ENCODE data around the gene VWCE.

The VWCE gene

DNA sequence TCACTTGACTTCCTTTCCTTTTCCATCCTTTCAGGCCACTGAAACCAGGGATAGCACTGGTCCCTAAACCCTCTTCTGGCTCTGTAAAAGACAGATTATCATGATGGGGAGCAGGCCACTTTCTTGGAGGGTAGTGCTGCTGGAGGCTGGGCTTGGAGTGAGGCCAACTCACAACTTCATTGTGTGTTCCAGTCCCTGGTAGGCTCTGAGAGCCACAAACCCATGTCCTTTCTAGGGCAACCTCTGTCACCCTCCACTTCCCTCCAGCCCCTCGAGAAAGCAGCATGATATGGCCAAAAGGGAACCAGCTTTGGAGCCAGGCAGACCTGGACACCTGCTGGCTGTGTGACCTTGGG, 40.2 kb upstream of the VWCE start:
- H3K27ac Mint-ChIP-seq: peak overlapping the region; percentile 84 to 99 (median 97)
- peak overlapping the region; percentile 64 to 100 (median 93) for H3K4me3 Mint-ChIP-seq
- no peaks in the 10 kb centered on the region for H3K27me3 Mint-ChIP-seq (ENCODE audit: low read depth)
- H3K36me3 Mint-ChIP-seq (ENCODE audit: low read depth): peaks cover 20% of the 10 kb centered on the region
- H3K4me1 Mint-ChIP-seq: peaks cover 40% of the 10 kb centered on the region
- TF ChIP-seq, protein P1, sequence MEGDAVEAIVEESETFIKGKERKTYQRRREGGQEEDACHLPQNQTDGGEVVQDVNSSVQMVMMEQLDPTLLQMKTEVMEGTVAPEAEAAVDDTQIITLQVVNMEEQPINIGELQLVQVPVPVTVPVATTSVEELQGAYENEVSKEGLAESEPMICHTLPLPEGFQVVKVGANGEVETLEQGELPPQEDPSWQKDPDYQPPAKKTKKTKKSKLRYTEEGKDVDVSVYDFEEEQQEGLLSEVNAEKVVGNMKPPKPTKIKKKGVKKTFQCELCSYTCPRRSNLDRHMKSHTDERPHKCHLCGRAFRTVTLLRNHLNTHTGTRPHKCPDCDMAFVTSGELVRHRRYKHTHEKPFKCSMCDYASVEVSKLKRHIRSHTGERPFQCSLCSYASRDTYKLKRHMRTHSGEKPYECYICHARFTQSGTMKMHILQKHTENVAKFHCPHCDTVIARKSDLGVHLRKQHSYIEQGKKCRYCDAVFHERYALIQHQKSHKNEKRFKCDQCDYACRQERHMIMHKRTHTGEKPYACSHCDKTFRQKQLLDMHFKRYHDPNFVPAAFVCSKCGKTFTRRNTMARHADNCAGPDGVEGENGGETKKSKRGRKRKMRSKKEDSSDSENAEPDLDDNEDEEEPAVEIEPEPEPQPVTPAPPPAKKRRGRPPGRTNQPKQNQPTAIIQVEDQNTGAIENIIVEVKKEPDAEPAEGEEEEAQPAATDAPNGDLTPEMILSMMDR (IDR thresholded peaks at IDR 0.05; ENCODE audit: unreplicated experiment in 3 of 3): no peak
- H3K9me3 Mint-ChIP-seq: no peaks in the 10 kb centered on the region

DNA sequence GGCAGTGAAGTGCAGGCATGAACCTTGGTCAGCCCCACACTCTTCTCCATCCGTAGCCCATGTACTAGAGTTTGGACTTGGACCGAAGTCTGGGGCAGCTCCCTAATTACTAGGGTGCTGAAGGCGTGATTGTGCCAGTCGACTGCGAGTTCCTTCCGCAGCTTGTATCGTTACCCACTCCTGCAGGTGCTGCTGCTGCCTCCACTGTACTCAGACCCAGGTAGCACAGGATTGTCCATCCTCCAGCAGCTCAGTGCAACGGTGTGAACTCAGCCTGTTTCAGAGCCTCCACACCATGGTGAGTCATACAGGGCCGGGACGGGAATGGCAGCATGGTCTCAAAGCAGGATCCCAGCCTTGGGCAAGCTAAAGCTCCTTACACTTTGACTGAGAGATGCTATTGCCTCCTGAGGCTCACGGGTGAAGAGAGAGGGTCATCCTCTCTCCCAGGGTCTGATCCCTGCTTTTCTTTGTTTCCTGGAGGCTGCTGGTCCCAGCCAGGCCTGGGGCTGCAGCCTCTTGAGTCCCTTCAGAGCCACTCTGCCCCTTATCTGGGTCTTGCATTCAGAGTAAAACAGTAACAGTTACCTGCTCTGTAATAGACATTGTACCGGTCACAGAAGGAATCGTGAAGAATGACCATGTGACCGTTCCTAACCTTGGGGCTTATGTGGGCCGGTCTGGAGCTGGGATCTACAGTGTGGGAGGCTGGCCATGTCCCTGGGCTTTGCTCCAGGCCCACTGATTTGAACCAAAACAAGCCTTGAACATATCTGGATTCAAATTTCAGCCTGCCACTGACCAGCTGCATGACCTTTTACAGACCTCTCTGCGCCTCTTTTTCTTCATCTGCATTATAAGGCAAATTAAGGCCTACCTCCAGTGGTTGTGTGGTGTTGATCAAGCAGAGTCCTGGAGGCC, 39.6 kb upstream of the VWCE start:
- Mint-ChIP-seq H3K27me3 (ENCODE audit: low read depth) (no peaks in the 10 kb centered on the region), H3K4me3 (peak overlapping the region; percentile 93 to 100 (median 97)), H3K9me3 (no peaks in the 10 kb centered on the region), H3K4me1 (peaks cover 46% of the 10 kb centered on the region), H3K27ac (peak overlapping the region; percentile 84 to 99 (median 97)), H3K36me3 (ENCODE audit: low read depth) (peaks cover 27% of the 10 kb centered on the region)
- TF ChIP-seq, protein P1 (IDR thresholded peaks at IDR 0.05; ENCODE audit: unreplicated experiment in 3 of 3): no peak

DNA sequence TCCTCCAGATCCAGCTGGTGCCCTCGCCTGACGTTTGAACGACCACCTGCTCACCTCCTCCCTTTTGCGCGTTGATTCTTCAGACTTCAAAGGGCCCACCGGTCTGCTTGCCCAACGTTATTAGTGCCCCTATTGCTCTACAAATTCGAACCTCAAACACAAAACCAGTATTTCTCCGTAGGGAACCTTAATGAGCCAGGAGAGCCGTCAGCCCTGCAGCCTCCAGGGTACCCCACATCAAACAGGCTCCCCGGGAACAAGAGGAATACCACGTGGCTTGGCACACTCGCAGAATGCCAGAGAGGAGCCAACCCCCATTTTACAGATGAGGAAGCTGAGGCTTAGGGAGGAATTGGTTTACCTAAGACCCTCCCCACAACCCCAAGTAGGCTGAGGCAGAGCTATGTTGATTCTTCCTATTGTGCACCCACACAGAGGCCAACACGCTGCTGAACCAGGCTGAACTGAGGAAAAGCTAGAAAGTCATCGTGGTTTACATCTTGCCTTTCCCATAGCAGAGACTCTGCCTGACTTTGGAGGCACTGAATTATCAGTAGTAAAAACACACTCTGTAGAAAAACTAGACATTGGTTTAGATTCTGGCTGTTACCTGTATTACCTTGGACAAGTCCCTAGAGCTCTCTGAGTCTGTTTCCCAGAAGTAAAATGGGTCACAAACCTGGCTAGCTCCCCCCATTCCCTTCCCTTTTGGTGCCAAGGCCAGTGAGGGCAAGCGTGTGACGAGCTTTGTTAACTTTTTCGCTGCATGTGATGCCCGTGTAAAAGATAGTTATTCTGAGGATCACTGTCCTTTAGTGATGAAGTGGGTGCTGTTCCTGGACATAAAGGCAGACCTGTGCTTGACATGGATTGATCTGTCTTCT, 38.7 kb upstream of the VWCE start:
- Mint-ChIP-seq H3K4me1 (peaks cover 54% of the 10 kb centered on the region), H3K4me3 (peak overlapping the region; percentile 93 to 100 (median 97)), H3K27ac (peak overlapping the region; percentile 96 to 99 (median 97)), H3K9me3 (no peaks in the 10 kb centered on the region), H3K36me3 (ENCODE audit: low read depth) (peaks cover 32% of the 10 kb centered on the region), H3K27me3 (ENCODE audit: low read depth) (no peaks in the 10 kb centered on the region)
- TF ChIP-seq, protein P1 (IDR thresholded peaks at IDR 0.05; ENCODE audit: unreplicated experiment in 3 of 3): no peak

DNA sequence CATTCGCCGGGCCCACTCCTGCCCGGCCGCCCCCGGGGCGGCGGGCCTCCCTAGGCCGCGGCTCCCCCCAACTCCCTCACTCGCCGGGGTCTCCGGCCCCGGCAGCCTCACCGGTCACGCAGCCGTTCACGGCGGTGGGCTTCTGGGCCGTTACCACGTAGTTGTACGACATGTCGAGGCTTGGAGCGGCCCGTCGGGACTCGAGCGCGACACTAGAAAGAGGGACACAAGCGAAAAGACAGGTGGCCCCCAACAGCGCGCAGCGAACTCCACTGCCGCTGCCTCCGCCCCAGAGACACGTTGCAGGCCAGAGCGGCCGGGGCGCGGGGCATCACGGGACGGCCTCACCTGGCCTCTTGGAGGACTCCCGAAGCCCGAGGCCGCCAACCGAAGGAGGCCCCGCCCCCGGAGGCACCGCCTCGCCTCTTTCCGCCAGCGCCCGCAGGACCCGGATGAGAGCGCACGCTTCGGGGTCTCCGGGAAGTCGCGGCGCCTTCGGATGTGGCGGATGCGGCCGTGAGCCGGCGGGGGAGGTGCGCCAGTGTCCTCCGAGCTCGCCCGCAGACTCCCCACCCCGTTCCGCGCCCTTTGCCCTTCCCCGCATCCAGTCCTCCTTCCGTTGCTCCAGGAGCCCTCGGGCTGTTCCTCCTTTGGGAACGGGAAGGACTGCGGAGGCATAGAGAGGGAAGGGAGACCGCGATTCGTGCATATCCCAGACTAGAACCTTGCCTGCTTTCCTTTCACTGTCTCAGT, 37.9 kb upstream of the VWCE start, which contains the start of the genes DDB1 and TKFC:
Gene DDB1, minus strand, starts transcription at position 309 of the 753 bp plus-strand sequence. Its CDS starts 137 bp downstream, at position 172.
Gene TKFC, plus strand, starts transcription at position 432 of the 753 bp plus-strand sequence. CDS start 1,501 bp downstream, outside the sequence.
- peak within 1 kb of the TSS; percentile 96 to 99 (median 97) for H3K27ac Mint-ChIP-seq
- TF ChIP-seq, protein P1 (IDR thresholded peaks at IDR 0.05; ENCODE audit: unreplicated experiment in 3 of 3): no peak
- no peaks in the 10 kb centered on the region for H3K27me3 Mint-ChIP-seq (ENCODE audit: low read depth)
- peaks cover 34% of the 10 kb centered on the region for H3K36me3 Mint-ChIP-seq (ENCODE audit: low read depth)
- no peaks in the 10 kb centered on the region for H3K9me3 Mint-ChIP-seq
- peak within 1 kb of the TSS; percentile 93 to 100 (median 97) for H3K4me3 Mint-ChIP-seq
- peaks cover 61% of the 10 kb centered on the region for H3K4me1 Mint-ChIP-seq

DNA sequence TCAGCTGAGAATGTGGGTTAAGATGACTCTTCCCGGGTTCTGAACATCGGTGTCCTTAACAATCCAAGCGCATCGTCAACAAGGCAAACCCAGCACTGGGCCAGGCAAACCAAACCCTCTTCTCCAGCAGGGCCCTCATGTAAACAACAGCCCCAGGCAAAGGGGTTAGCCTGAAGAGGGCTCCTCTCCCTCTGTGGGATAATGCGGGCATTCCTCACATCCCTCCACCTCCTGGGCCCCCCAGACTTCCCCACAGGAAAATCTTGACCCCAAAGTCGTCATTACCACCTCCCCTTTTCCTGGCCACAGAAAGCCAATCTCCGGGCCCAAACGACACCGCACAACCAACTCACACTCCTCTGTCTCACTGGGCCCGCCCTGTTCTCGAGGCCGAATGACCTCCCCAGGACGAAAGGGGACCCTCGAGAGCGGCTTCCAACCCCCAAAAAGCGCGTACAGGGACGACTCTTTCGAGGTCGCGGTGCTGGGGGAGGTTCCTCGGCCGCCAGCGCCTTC, 37.2 kb upstream of the VWCE start:
- Mint-ChIP-seq H3K27me3 (ENCODE audit: low read depth) (no peaks in the 10 kb centered on the region), H3K4me1 (peaks cover 67% of the 10 kb centered on the region), H3K4me3 (peak overlapping the region; percentile 93 to 100 (median 97)), H3K9me3 (no peaks in the 10 kb centered on the region), H3K36me3 (ENCODE audit: low read depth) (peaks cover 41% of the 10 kb centered on the region), H3K27ac (peak overlapping the region; percentile 95 to 99 (median 97))
- TF ChIP-seq, protein P1 (IDR thresholded peaks at IDR 0.05; ENCODE audit: unreplicated experiment in 3 of 3): no peak

Measured in nephron (organoid).